HL-60 (cell line): ENCODE results near the gene PCSK5.

Experiments used
- DNase-seq, 2 experiments: peaks; one replicate each; pipeline ENCODE4 v3.0.0-alpha.2; 2010 to 2020; ENCODE audit warnings: low read depth in 1 of 2, low spot score in 1 of 2
- H3K27ac ChIP-seq: fragments of 250-450 bp; sonication (Bioruptor Pico); replicated peaks from 2 replicates; pipeline ENCODE4 v1.5.1; 2020; ENCODE audit warnings: mild to moderate bottlenecking, moderate library complexity
- H3K27me3 ChIP-seq: fragments of 250-450 bp; sonication (Bioruptor Pico); 2 replicates; pipeline ENCODE4 v1.5.1; 2021; ENCODE audit warnings: mild to moderate bottlenecking, moderate library complexity; ENCODE audit not compliant: insufficient read depth, poor library complexity, severe bottlenecking
- H3K4me3 ChIP-seq: replicated peaks from 2 replicates; pipeline ENCODE4 v1.5.1; 2011; ENCODE audit warnings: mild to moderate bottlenecking, control low read depth, low read length; ENCODE audit not compliant: insufficient read depth
- CTCF ChIP-seq: IDR thresholded peaks from one replicate; pipeline ENCODE4 v1.5.1; 2011; ENCODE audit warnings: low read length, control low read depth, inconsistent platforms; ENCODE audit not compliant: insufficient read depth
- GABPA ChIP-seq: IDR thresholded peaks from 2 replicates; pipeline ENCODE4 v1.6.1; 2012; ENCODE audit warnings: low read depth
- POLR2AphosphoS5 ChIP-seq: IDR thresholded peaks from 2 replicates; pipeline ENCODE4 v1.6.1; 2012; ENCODE audit warnings: low read depth
- REST ChIP-seq: IDR thresholded peaks from 2 replicates; pipeline ENCODE4 v1.6.1; 2012; ENCODE audit warnings: low read depth; ENCODE audit not compliant: insufficient replicate concordance
- SPI1 ChIP-seq: IDR thresholded peaks from 2 replicates; pipeline ENCODE4 v1.6.1; 2012; ENCODE audit warnings: low read depth, mild to moderate bottlenecking, borderline replicate concordance

Gene PCSK5

GRCh38 chr9:76191493-76191892 lies 301.0 kb downstream of the PCSK5 start:
- TF ChIP-seq SPI1 (no peak), REST (no peak)
- no peak for DNase-seq
- H3K4me3 ChIP-seq, result no peak overlapping the region
- H3K27ac ChIP-seq, result no peak overlapping the region
- no peaks in the 10 kb centered on the region for H3K27me3 ChIP-seq

- H3K4me3 ChIP-seq, result no peak overlapping the region
- TF ChIP-seq POLR2AphosphoS5 (no peak), REST (no peak), CTCF (no peak), SPI1 (no peak), GABPA (no peak)
- DNase-seq, result no peak
- no peaks in the 10 kb centered on the region for H3K27me3 ChIP-seq
- no peak overlapping the region for H3K27ac ChIP-seq
Measured at GRCh38 chr9:76192013-76192412, 301.5 kb downstream of the PCSK5 start.

GRCh38 chr9:76194896-76195295 lies 304.4 kb downstream of the PCSK5 start:
- Histone ChIP-seq H3K27me3 (no peaks in the 10 kb centered on the region), H3K4me3 (no peak overlapping the region), H3K27ac (no peak overlapping the region)
- no peak for DNase-seq
- no peak for TF ChIP-seq SPI1
- no peak for TF ChIP-seq GABPA
- no peak for TF ChIP-seq REST
- TF ChIP-seq CTCF, result no peak

- H3K27ac ChIP-seq, result no peak overlapping the region
- no peak overlapping the region for H3K4me3 ChIP-seq
- no peaks in the 10 kb centered on the region for H3K27me3 ChIP-seq
- TF ChIP-seq REST (no peak), SPI1 (no peak)
- DNase-seq, result no peak
Measured at GRCh38 chr9:76198336-76198735, 307.9 kb downstream of the PCSK5 start.
